Measurements from ENCODE around the gene BBOX1. TPM values are rescaled to one million over a fixed set of nuclear protein-coding genes. Genes with fewer than 3 reads are reported as not detected.

Gene BBOX1
- total and polyA plus RNA-seq, 2 donors (not counting 3 experiments of a cell fraction or from before 2014, with no cell fraction given), result not detected

GRCh38 chr11:27018902-27019529 lies 21.6 kb upstream of the BBOX1 start:
- H3K4me3 ChIP-seq (replicated peaks in 1 of 3; ENCODE audit: insufficient read depth in 1 of 3, low read depth in 1 of 3, low read length in 3 of 3), result no peak overlapping the region
- POLR2A ChIA-PET, result no interaction called here
- H3K27me3 ChIP-seq (ENCODE audit: control insufficient read depth in 2 of 2, insufficient read depth in 2 of 2, low read length in 2 of 2), result no peaks in the 10 kb centered on the region
- no peak for FAIRE-seq
- H3K79me2 ChIP-seq (ENCODE audit: control insufficient read depth, insufficient read depth, low read length), result no peaks in the 10 kb centered on the region
- H2AFZ ChIP-seq (ENCODE audit: low read depth, low read length), result no peak overlapping the region
- intact Hi-C loops (cut with micrococcal nuclease) (no loop called here), dilution Hi-C loops (cut with MboI; ENCODE audit: extremely low pct_ligation_motif_present, low sequenced_read_pairs) (no loop called here)
- no peaks in the 10 kb centered on the region for H3K9me1 ChIP-seq (replicated peaks; ENCODE audit: control insufficient read depth, extremely low read depth, insufficient read depth, low read length)
- DNase-seq (ENCODE audit: low read depth, low spot score), result no peak
- H3K9ac ChIP-seq (replicated peaks; ENCODE audit: extremely low read depth, insufficient read depth, low read length), result no peak overlapping the region
- no TSS peak for BruUV-seq (replicated peaks)
- no peak overlapping the region for H3K4me2 ChIP-seq (ENCODE audit: insufficient read depth, low read length)
- TF ChIP-seq, protein P1, sequence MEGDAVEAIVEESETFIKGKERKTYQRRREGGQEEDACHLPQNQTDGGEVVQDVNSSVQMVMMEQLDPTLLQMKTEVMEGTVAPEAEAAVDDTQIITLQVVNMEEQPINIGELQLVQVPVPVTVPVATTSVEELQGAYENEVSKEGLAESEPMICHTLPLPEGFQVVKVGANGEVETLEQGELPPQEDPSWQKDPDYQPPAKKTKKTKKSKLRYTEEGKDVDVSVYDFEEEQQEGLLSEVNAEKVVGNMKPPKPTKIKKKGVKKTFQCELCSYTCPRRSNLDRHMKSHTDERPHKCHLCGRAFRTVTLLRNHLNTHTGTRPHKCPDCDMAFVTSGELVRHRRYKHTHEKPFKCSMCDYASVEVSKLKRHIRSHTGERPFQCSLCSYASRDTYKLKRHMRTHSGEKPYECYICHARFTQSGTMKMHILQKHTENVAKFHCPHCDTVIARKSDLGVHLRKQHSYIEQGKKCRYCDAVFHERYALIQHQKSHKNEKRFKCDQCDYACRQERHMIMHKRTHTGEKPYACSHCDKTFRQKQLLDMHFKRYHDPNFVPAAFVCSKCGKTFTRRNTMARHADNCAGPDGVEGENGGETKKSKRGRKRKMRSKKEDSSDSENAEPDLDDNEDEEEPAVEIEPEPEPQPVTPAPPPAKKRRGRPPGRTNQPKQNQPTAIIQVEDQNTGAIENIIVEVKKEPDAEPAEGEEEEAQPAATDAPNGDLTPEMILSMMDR (IDR thresholded peaks at IDR 0.05; ENCODE audit: extremely low read depth in 1 of 2, insufficient read depth in 1 of 2, low read depth in 1 of 2, low read length in 2 of 2), result no peak
- TF ChIP-seq JUN (IDR thresholded peaks at IDR 0.05; ENCODE audit: borderline replicate concordance, insufficient read depth, insufficient read length, low read depth), result no peak
- TF ChIP-seq MAX (IDR thresholded peaks at IDR 0.05; ENCODE audit: insufficient read depth, insufficient read length), result no peak
- TF ChIP-seq MYC (IDR thresholded peaks at IDR 0.05; ENCODE audit: low read depth, low read length), result no peak
- no peak for TF ChIP-seq POLR2AphosphoS5 (IDR thresholded peaks at IDR 0.05; ENCODE audit: insufficient read depth, low read depth, low read length)
- no peak for TF ChIP-seq POLR2A (IDR thresholded peaks at IDR 0.05; ENCODE audit: low read depth, low read length)
- TF ChIP-seq EZH2 (IDR thresholded peaks at IDR 0.05; ENCODE audit: borderline replicate concordance, low read depth, low read length, severe bottlenecking), result no peak
- no peak for TF ChIP-seq FOS (IDR thresholded peaks at IDR 0.05; ENCODE audit: borderline replicate concordance, insufficient read depth, low read length)
- no peak for TF ChIP-seq GATA2 (IDR thresholded peaks at IDR 0.05; ENCODE audit: insufficient read depth, insufficient read length, low read depth, low read length)
- H3K27ac ChIP-seq (ENCODE audit: insufficient read depth, low read depth, low read length), result no peak overlapping the region
- CTCF ChIA-PET, result no interaction called here
- no peaks in the 10 kb centered on the region for H3K36me3 ChIP-seq (ENCODE audit: control insufficient read depth in 2 of 2, extremely low read depth in 1 of 2, insufficient read depth in 2 of 2, low read length in 2 of 2)
- H3K4me1 ChIP-seq (ENCODE audit: control insufficient read depth, extremely low read depth, insufficient read depth, low read length), result no peaks in the 10 kb centered on the region
- H4K20me1 ChIP-seq (replicated peaks; ENCODE audit: control insufficient read depth, extremely low read depth, insufficient read depth, low read length), result no peaks in the 10 kb centered on the region
- no peaks in the 10 kb centered on the region for H3K9me3 ChIP-seq (replicated peaks; ENCODE audit: control insufficient read depth, insufficient read depth, low read length)
